K562 (cell line): Measurements from ENCODE around the gene SIDT1.

Experiments
- DIDO1 ChIP-seq: fragments of 450-650 bp; IDR thresholded peaks from 2 replicates; pipeline ENCODE4 v1.6.1; 2016; ENCODE audit warnings: low read depth, missing biosample characterization, missing genetic modification characterization
- JUNB ChIP-seq: fragments of 450-650 bp; formaldehyde crosslinking; conservative IDR thresholded peaks from 2 replicates; pipeline ENCODE4 v1.4.0; 2020; ENCODE audit warnings: mild to moderate bottlenecking
- KAT8 ChIP-seq: fragments of 450-650 bp; IDR thresholded peaks from 2 replicates; pipeline ENCODE4 v1.6.1; 2016; ENCODE audit warnings: low read depth, mild to moderate bottlenecking
- KDM5B ChIP-seq: fragments of 200-600 bp; sonication (generic); IDR thresholded peaks from 2 replicates; pipeline ENCODE4 v1.6.1; 2012; ENCODE audit warnings: low read depth, mild to moderate bottlenecking, moderate library complexity, low read length, control low read depth, inconsistent platforms; ENCODE audit not compliant: insufficient replicate concordance
- NR2C2 ChIP-seq, 2 experiments: fragments of 200-800 bp in 1 of 2; sonication (Bioruptor generic) in 1 of 2; sonication (generic) in 1 of 2; formaldehyde crosslinking in 1 of 2; IDR thresholded peaks; 2 replicates each; pipeline versions ENCODE4 v1.6.1 to v1.8.0; 2016 to 2022; ENCODE audit warnings: mild to moderate bottlenecking in 1 of 2, missing compliant biosample characterization in 1 of 2, missing genetic modification characterization in 1 of 2, missing genetic modification reagents in 1 of 2
- SRSF1 ChIP-seq: fragments of 200-400 bp; formaldehyde crosslinking; IDR thresholded peaks from 2 replicates; pipeline ENCODE4 v1.6.1; 2017; ENCODE audit warnings: mild to moderate bottlenecking, low read depth, low read length, moderate library complexity
- ZNF175 ChIP-seq: fragments of 200-800 bp; sonication (Bioruptor generic); IDR thresholded peaks from 2 replicates; pipeline ENCODE4 v1.6.1; 2016; ENCODE audit warnings: low read depth, mild to moderate bottlenecking, missing genetic modification characterization, missing compliant biosample characterization
- ZNF274 ChIP-seq: IDR thresholded peaks from 2 replicates; pipeline ENCODE4 v1.6.1; 2011; ENCODE audit warnings: low read depth, mild to moderate bottlenecking, low read length, moderate library complexity, borderline replicate concordance
- TF ChIP-seq, protein P1 (sequence below): sonication (generic); formaldehyde crosslinking; IDR thresholded peaks from 2 replicates; pipeline ENCODE4 v1.4.0; 2020; ENCODE audit warnings: mild to moderate bottlenecking, missing genetic modification reagents
- TF ChIP-seq, protein P2 (sequence below), 3 experiments: IDR thresholded peaks in 2 of 3; conservative IDR thresholded peaks in 1 of 3; 2 replicates each; pipeline ENCODE4 v1.5.1; 2011 to 2012; ENCODE audit warnings: low read length in 3 of 3, mild to moderate bottlenecking in 3 of 3, control low read depth in 2 of 3, improper control_type of control experiment in 1 of 3, inconsistent platforms in 1 of 3, low read depth in 1 of 3, mixed read lengths in 1 of 3, moderate library complexity in 1 of 3; ENCODE audit not compliant: insufficient read depth in 2 of 3
- TF ChIP-seq, protein P3 (sequence below), 2 experiments: fragments of 450-650 bp in 1 of 2; sonication (generic) in 1 of 2; formaldehyde crosslinking in 1 of 2; IDR thresholded peaks in 1 of 2; conservative IDR thresholded peaks in 1 of 2; 2 replicates each; pipeline versions ENCODE4 v1.6.1 to v1.8.1; 2016 to 2023; ENCODE audit warnings: mild to moderate bottlenecking in 2 of 2, moderate library complexity in 2 of 2, inconsistent platforms in 1 of 2, missing genetic modification reagents in 1 of 2
- TF ChIP-seq, protein P4 (sequence below): sonication (generic); formaldehyde crosslinking; IDR thresholded peaks from 2 replicates; pipeline ENCODE4 v1.9.0; 2022; ENCODE audit warnings: mild to moderate bottlenecking, missing genetic modification reagents
- TF ChIP-seq, protein P5 (sequence below): fragments of 250-450 bp; sonication (Bioruptor Pico); IDR thresholded peaks from 2 replicates; pipeline ENCODE4 v1.8.0; 2021; ENCODE audit warnings: moderate library complexity, mild to moderate bottlenecking, inconsistent platforms
- TF ChIP-seq, protein P6 (sequence below): sonication (generic); formaldehyde crosslinking; IDR thresholded peaks from 2 replicates; pipeline ENCODE4 v1.8.1; 2023; ENCODE audit warnings: mild to moderate bottlenecking, missing genetic modification reagents, moderate library complexity

DNA sequence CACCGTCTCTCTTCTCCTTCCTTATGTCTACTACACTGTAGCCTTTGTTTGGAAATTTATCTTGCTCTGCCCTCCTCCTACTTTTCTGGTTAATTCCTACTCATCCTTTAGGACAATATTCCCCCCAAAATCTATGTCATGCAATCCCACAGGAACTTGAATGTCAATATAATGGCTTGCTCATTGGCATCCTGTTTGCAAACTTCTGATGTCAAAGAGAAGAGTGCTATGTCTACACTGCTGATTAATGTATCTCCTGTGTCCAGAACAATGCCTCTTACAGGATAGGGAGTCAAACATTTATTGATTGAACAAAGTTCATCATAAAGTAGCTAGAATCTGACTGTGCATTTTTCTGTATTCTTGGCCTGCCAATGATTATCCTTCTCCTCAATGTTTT, 22.8 kb downstream of the SIDT1 start:
- TF ChIP-seq, protein P1, sequence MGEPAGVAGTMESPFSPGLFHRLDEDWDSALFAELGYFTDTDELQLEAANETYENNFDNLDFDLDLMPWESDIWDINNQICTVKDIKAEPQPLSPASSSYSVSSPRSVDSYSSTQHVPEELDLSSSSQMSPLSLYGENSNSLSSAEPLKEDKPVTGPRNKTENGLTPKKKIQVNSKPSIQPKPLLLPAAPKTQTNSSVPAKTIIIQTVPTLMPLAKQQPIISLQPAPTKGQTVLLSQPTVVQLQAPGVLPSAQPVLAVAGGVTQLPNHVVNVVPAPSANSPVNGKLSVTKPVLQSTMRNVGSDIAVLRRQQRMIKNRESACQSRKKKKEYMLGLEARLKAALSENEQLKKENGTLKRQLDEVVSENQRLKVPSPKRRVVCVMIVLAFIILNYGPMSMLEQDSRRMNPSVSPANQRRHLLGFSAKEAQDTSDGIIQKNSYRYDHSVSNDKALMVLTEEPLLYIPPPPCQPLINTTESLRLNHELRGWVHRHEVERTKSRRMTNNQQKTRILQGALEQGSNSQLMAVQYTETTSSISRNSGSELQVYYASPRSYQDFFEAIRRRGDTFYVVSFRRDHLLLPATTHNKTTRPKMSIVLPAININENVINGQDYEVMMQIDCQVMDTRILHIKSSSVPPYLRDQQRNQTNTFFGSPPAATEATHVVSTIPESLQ (CRISPR knock-in tag): no peak
- TF ChIP-seq, protein P2, sequence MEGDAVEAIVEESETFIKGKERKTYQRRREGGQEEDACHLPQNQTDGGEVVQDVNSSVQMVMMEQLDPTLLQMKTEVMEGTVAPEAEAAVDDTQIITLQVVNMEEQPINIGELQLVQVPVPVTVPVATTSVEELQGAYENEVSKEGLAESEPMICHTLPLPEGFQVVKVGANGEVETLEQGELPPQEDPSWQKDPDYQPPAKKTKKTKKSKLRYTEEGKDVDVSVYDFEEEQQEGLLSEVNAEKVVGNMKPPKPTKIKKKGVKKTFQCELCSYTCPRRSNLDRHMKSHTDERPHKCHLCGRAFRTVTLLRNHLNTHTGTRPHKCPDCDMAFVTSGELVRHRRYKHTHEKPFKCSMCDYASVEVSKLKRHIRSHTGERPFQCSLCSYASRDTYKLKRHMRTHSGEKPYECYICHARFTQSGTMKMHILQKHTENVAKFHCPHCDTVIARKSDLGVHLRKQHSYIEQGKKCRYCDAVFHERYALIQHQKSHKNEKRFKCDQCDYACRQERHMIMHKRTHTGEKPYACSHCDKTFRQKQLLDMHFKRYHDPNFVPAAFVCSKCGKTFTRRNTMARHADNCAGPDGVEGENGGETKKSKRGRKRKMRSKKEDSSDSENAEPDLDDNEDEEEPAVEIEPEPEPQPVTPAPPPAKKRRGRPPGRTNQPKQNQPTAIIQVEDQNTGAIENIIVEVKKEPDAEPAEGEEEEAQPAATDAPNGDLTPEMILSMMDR (IDR thresholded peaks at IDR 0.05 in 2 of 3, conservative IDR thresholded peaks at IDR 0.05 in 1 of 3; ENCODE audit: insufficient read depth in 2 of 3, low read depth in 1 of 3, low read length in 3 of 3): no peak
- no peak for TF ChIP-seq JUNB (CRISPR knock-in tag)
- TF ChIP-seq, protein P3, sequence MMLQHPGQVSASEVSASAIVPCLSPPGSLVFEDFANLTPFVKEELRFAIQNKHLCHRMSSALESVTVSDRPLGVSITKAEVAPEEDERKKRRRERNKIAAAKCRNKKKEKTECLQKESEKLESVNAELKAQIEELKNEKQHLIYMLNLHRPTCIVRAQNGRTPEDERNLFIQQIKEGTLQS (IDR thresholded peaks at IDR 0.05): no peak
- TF ChIP-seq, protein P3 (CRISPR knock-in tag; conservative IDR thresholded peaks at IDR 0.05): no peak
- TF ChIP-seq, protein P4, sequence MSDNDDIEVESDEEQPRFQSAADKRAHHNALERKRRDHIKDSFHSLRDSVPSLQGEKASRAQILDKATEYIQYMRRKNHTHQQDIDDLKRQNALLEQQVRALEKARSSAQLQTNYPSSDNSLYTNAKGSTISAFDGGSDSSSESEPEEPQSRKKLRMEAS (CRISPR knock-in tag): no peak
- TF ChIP-seq KDM5B: no peak
- TF ChIP-seq ZNF175 (CRISPR knock-in tag): no peak
- TF ChIP-seq, protein P5, sequence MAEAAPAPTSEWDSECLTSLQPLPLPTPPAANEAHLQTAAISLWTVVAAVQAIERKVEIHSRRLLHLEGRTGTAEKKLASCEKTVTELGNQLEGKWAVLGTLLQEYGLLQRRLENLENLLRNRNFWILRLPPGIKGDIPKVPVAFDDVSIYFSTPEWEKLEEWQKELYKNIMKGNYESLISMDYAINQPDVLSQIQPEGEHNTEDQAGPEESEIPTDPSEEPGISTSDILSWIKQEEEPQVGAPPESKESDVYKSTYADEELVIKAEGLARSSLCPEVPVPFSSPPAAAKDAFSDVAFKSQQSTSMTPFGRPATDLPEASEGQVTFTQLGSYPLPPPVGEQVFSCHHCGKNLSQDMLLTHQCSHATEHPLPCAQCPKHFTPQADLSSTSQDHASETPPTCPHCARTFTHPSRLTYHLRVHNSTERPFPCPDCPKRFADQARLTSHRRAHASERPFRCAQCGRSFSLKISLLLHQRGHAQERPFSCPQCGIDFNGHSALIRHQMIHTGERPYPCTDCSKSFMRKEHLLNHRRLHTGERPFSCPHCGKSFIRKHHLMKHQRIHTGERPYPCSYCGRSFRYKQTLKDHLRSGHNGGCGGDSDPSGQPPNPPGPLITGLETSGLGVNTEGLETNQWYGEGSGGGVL (CRISPR knock-in tag): no peak
- TF ChIP-seq, protein P6, sequence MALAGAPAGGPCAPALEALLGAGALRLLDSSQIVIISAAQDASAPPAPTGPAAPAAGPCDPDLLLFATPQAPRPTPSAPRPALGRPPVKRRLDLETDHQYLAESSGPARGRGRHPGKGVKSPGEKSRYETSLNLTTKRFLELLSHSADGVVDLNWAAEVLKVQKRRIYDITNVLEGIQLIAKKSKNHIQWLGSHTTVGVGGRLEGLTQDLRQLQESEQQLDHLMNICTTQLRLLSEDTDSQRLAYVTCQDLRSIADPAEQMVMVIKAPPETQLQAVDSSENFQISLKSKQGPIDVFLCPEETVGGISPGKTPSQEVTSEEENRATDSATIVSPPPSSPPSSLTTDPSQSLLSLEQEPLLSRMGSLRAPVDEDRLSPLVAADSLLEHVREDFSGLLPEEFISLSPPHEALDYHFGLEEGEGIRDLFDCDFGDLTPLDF (CRISPR knock-in tag): no peak
- no peak for TF ChIP-seq DIDO1 (tag)
- no peak for TF ChIP-seq KAT8
- no peak for TF ChIP-seq ZNF274
- TF ChIP-seq NR2C2 (CRISPR knock-in tag; IDR thresholded peaks at IDR 0.05): no peak
- no peak for TF ChIP-seq NR2C2 (tag; IDR thresholded peaks at IDR 0.05)
- no peak for TF ChIP-seq SRSF1
